ENCODE data around the gene KCNJ15. TPM values are rescaled to one million over a fixed set of nuclear protein-coding genes. Genes with fewer than 3 reads are reported as not detected.
A peak's percentile ranks its signal among the peaks of the same experiment; 100 is the strongest.

Gene KCNJ15
- total RNA-seq, 3 donors from 2014 or later (not counting 1 experiment from before 2014, with no cell fraction given): 1.9 TPM; not detected in 2

DNA sequence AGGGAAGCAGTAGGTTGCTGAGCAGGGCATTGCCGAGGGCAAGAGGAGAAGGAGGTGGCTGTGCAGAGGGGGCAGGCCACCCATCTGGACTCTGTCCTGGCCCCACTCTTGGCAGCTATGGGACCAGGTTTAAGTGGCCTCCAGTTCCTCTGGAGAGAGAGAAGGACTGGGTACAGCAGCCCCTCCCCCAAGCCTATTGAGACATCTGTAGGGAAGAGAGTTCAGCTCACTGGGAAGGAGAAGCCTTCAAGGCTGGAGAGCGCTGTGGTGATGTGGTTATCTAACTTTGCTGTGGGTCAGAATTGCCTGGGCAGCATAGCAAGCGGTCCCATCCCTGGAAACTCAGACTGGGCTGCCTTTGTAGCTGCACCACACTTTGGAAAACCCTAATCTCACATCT is 93.9 kb downstream of the KCNJ15 start:
- Mint-ChIP-seq H3K4me1 (no peaks in the 10 kb centered on the region), H3K27me3 (ENCODE audit: low read depth in 2 of 2) (peaks cover 16 to 23% of the 10 kb centered on the region in 2 donors), H3K9me3 (no peaks in the 10 kb centered on the region), H3K36me3 (no peaks in the 10 kb centered on the region), H3K27ac (no peak overlapping the region), H3K4me3 (no peak overlapping the region)
- Histone ChIP-seq H3K27ac (ENCODE audit: low read length) (no peak overlapping the region), H3K4me3 (ENCODE audit: low read length) (no peak overlapping the region), H3K4me1 (ENCODE audit: control insufficient read depth, insufficient read depth, low read length) (peaks cover 3% of the 10 kb centered on the region), H3K27me3 (ENCODE audit: control insufficient read depth, insufficient read depth, low read length) (no peaks in the 10 kb centered on the region), H3K9me3 (ENCODE audit: control insufficient read depth, insufficient read depth, low read length) (no peaks in the 10 kb centered on the region), H3K36me3 (ENCODE audit: control insufficient read depth, insufficient read depth, low read length) (no peaks in the 10 kb centered on the region)
- intact Hi-C loops (cut with micrococcal nuclease): loop anchor here (10.0 kb wide), 1 partner anchor 676 kb away; no protein-coding TSS in a partner anchor
- WGBS (ENCODE audit: insufficient coverage): 90% methylated on average over 3 of the region's 3 CpGs
- TF ChIP-seq, protein P1, sequence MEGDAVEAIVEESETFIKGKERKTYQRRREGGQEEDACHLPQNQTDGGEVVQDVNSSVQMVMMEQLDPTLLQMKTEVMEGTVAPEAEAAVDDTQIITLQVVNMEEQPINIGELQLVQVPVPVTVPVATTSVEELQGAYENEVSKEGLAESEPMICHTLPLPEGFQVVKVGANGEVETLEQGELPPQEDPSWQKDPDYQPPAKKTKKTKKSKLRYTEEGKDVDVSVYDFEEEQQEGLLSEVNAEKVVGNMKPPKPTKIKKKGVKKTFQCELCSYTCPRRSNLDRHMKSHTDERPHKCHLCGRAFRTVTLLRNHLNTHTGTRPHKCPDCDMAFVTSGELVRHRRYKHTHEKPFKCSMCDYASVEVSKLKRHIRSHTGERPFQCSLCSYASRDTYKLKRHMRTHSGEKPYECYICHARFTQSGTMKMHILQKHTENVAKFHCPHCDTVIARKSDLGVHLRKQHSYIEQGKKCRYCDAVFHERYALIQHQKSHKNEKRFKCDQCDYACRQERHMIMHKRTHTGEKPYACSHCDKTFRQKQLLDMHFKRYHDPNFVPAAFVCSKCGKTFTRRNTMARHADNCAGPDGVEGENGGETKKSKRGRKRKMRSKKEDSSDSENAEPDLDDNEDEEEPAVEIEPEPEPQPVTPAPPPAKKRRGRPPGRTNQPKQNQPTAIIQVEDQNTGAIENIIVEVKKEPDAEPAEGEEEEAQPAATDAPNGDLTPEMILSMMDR (IDR thresholded peaks at IDR 0.05): no peak
- DNase-seq (no peak), ATAC-seq (no peak)

DNA sequence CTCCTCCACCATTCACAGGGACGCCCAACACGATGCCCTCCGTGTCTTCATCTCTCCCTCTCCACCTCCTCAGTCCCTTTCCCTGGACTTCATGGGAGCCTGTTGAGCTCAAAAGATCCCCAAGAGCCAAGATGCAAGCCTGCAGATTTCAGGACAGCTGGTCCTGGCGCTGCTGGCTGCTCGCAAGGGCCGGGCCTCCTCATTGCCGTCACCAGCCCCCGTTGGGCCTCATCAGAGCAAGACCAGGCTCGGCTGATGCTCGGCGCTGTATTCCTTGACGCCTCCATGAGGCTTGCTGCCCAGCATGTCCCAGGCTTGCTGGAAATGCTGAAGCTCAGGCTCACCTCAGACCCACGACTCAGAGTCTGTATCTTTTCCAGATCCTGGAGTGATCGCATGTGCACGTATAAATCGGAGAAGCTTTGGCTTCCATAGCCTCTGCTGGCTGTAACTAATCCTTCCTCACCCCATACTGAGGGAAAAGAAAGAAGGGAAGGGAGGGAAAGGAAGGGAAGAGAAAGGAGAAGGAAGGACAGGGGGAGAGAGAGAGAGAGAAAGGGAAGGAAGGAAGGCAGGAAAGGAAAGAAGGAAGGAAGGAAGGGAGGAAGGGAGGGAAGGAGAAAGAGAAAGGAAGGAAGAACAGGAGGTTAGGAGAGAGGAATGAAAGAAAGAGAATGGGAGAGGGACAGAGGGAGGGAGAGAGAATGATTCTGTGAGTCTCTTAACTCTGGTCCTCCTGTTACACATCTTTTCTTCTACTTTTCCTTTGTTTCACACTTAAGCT is 94.6 kb downstream of the KCNJ15 start:
- no peak overlapping the region for H3K27ac Mint-ChIP-seq
- intact Hi-C loops (cut with micrococcal nuclease): loop anchor here (10.0 kb wide), 1 partner anchor 677 kb away; no protein-coding TSS in a partner anchor
- no peak overlapping the region for H3K4me3 Mint-ChIP-seq

DNA sequence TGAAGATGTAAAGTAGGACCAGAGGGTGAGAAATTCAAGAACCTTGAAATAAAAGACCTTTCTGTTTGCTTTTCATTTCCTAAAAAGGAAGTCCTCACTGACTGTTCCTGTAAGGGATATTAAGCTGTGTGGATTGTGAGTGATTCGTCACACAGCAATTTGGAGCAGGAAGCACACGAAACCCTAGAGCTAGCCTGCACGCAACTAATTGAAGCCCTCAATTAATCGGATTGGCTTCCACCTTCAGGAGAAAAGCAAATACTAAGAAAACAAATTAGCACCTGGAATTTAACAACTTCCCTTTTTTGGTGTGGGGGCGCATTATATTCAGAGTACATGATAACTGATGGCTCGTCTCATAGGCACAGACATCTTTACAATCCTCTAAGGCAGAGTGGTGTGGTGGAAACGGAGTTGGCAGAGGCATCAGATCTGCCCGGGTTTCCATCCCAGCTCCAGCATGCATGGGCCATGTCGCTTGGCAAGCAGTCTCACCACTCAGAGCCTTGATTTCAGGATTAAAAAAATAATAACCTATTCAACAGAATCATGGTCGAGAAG is 95.2 kb downstream of the KCNJ15 start:
- Mint-ChIP-seq H3K36me3 (no peaks in the 10 kb centered on the region), H3K4me3 (no peak overlapping the region), H3K27ac (no peak overlapping the region), H3K9me3 (no peaks in the 10 kb centered on the region), H3K27me3 (ENCODE audit: low read depth in 2 of 2) (peaks cover 16 to 22% of the 10 kb centered on the region in 2 donors), H3K4me1 (no peaks in the 10 kb centered on the region)
- DNase-seq: peak in 1 of 2 donors; percentile 14
- TF ChIP-seq, protein P1 (IDR thresholded peaks at IDR 0.05): no peak
- Histone ChIP-seq H3K4me3 (ENCODE audit: low read length) (no peak overlapping the region), H3K36me3 (ENCODE audit: control insufficient read depth, insufficient read depth, low read length) (no peaks in the 10 kb centered on the region), H3K27me3 (ENCODE audit: control insufficient read depth, insufficient read depth, low read length) (no peaks in the 10 kb centered on the region), H3K27ac (ENCODE audit: low read length) (no peak overlapping the region), H3K9me3 (ENCODE audit: control insufficient read depth, insufficient read depth, low read length) (no peaks in the 10 kb centered on the region), H3K4me1 (ENCODE audit: control insufficient read depth, insufficient read depth, low read length) (peaks cover 6% of the 10 kb centered on the region)
- intact Hi-C loops (cut with micrococcal nuclease): loop anchor here (10.0 kb wide), 1 partner anchor 677 kb away; no protein-coding TSS in a partner anchor
- ATAC-seq: no peak
- WGBS (ENCODE audit: insufficient coverage): 26% methylated on average over 9 of the region's 10 CpGs

More for the DNA sequence above, 94.6 kb downstream of the KCNJ15 start:
- peaks cover 16 to 22% of the 10 kb centered on the region in 2 donors for H3K27me3 Mint-ChIP-seq (ENCODE audit: low read depth in 2 of 2)
- Histone ChIP-seq H3K27ac (ENCODE audit: low read length) (no peak overlapping the region), H3K36me3 (ENCODE audit: control insufficient read depth, insufficient read depth, low read length) (no peaks in the 10 kb centered on the region), H3K27me3 (ENCODE audit: control insufficient read depth, insufficient read depth, low read length) (no peaks in the 10 kb centered on the region), H3K9me3 (ENCODE audit: control insufficient read depth, insufficient read depth, low read length) (no peaks in the 10 kb centered on the region), H3K4me1 (ENCODE audit: control insufficient read depth, insufficient read depth, low read length) (peaks cover 6% of the 10 kb centered on the region), H3K4me3 (ENCODE audit: low read length) (no peak overlapping the region)
- no peaks in the 10 kb centered on the region for H3K36me3 Mint-ChIP-seq
- DNase-seq (no peak), ATAC-seq (no peak)
- H3K4me1 Mint-ChIP-seq: no peaks in the 10 kb centered on the region
- TF ChIP-seq, protein P1 (IDR thresholded peaks at IDR 0.05): no peak
- WGBS (ENCODE audit: insufficient coverage): 93% methylated on average over 16 of the region's 16 CpGs
- no peaks in the 10 kb centered on the region for H3K9me3 Mint-ChIP-seq
